Vagina (tissue), 2 donors: ENCODE measurements around the gene THBS3.

Experiments used
- CTCF ChIP-seq, 3 experiments: fragments of 450-650 bp in 2 of 3; fragments of 200-600 bp in 1 of 3; sonication (generic) in 1 of 3; IDR thresholded peaks; one replicate each; pipeline ENCODE4 v1.5.1; 2017 to 2019; ENCODE audit warnings: antibody characterized with exemption in 3 of 3, mild to moderate bottlenecking in 2 of 3, moderate library complexity in 2 of 3
- POLR2A ChIP-seq, 2 donors: fragments of 450-650 bp; IDR thresholded peaks; one replicate each; pipeline ENCODE4 v1.6.1; 2017; ENCODE audit warnings: antibody characterized with exemption in 2 of 2, mild to moderate bottlenecking in 2 of 2, moderate library complexity in 2 of 2
- POLR2AphosphoS5 ChIP-seq, 2 donors: sonication (generic); formaldehyde crosslinking; IDR thresholded peaks; one replicate each; pipeline ENCODE4 v1.9.0; 2017; ENCODE audit warnings: antibody characterized with exemption in 2 of 2, mild to moderate bottlenecking in 2 of 2, low read depth in 1 of 2; ENCODE audit not compliant: insufficient read depth in 1 of 2

- TF ChIP-seq CTCF (IDR thresholded peaks at IDR 0.05), result peak; percentile 83 to 91 (median 87)
- TF ChIP-seq POLR2AphosphoS5 (IDR thresholded peaks at IDR 0.05; ENCODE audit: insufficient read depth in 1 of 2, low read depth in 1 of 2), result peak; percentile 16 to 51
- TF ChIP-seq POLR2A (IDR thresholded peaks at IDR 0.05), result no peak
These were observed 31.1 kb downstream of the THBS3 start for GRCh38 chr1:155176544-155177071.
